Ecto neural progenitor cell (in vitro differentiated cells): ENCODE data around the gene ITFG2.

ENCODE experiments used
- DNase-seq: peaks from one replicate; pipeline ENCODE4 v3.0.0-alpha.2; 2018; ENCODE audit warnings: low spot score

ITFG2 gene

DNA sequence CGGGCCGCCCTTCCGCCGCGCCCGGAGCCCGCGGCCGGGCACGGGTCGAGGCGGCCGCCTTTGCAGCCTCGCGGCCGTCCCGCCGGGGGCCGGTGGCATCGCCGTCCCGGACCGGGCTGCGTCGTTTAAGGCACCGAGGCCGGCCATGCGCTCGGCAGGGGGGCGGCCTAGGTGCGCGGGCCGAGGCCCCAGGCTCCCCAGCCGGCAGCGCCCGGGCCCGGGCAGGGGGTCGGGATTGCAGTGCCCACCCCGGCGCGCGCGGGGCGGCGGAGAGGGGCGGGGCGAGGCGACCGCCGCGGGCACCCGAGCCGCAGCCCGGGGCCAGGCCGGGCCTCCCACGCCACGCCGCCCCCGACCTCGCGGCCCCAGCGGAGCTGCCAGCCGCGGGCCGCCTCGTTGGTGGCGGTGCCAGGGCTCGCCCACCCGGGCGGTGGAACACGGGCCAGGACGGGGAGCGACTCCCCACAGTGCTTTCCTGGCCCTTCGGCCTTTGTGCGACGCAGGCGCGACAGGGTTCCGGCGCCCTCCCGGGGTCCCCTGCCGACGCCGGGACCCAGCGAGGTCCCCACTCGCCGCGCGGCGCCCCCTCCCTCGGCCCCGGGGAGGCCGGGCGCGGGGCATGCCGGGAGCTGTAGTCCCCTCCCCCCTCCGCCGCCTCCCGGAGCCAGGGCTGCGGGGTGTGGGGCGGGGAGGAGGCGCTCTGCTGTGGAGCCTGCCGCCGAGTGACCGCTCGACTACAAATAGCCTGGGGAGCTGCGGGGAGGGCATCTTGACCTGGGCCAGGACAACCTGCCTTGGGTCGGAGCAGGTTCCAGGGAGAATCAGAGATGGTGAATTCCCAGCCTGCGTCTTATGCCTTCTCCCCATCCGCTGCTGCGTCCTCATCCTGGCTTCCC lies 16.9 kb upstream of the ITFG2 start:
- peak; percentile 82 for DNase-seq

DNA sequence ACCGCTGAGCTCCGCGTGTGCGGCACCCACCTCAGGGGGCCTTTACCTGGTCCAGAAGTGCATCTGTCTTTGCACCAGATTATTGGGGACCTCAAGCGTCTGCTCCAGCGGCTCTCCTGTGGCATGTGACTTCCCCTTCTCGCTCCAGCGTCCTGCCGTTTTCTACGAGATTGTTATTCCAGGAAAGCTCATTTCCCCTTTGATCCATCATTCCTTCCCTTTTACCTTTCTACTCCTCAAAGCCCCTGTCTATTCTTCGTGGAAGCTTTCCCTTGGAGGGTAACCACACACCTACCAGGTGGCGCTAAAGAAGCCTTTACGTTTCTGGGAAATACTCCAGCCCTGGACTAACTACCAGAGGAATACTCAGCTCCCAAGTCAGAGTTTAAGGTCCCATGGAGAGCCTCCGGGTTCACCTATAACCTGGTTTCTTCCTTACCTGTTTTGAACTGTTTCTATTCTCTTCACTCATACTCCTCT lies 16.2 kb upstream of the ITFG2 start:
- no peak for DNase-seq

DNA sequence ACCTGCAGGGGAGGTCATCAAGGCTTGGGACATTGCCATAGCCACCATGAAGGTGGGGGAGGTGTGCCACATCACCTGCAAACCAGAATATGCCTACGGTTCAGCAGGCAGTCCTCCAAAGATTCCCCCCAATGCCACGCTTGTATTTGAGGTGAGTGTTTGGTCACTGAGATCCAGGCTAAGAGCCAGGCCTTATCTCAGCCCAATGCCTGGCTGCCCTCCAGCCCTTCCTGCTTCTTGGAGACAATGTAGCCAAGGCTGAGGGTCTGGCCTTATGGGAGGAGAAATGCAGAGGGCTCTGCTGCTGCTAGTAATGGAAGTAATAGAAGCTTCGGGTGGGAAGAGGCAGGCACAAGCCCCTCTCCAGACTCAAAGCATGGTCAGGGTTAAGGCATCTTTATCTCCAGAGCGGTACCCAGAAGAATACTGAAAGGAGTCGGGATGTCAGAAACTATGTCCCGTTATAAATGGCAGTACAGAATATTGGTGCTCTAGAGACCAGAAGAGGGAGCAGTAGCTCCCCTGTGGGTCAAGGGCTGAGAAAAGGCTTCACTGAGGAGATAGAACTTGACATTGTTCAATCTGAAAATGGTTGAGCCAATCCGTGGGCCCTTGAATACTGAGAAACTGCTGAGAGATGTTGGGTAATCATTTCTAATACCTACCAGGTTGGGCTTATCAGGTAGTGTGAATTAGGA lies 14.6 kb upstream of the ITFG2 start:
- no peak for DNase-seq

DNA sequence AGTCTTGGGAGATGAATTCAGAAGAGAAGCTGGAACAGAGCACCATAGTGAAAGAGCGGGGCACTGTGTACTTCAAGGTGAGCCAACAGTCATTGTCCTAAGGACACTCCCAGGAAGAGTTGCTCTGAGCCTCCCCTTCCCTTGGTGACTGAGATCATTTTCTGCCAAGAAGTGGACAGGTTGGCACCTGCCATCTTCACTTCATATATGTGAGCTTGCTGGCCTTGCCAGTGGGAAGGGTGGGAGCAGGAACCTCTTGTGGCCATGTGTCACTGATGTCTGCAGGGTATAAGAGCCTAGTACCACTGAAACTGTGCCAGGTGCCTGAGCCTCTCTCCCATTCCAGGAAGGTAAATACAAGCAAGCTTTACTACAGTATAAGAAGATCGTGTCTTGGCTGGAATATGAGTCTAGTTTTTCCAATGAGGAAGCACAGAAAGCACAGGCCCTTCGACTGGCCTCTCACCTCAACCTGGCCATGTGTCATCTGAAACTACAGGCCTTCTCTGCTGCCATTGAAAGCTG lies 12.4 kb upstream of the ITFG2 start:
- no peak for DNase-seq

DNA sequence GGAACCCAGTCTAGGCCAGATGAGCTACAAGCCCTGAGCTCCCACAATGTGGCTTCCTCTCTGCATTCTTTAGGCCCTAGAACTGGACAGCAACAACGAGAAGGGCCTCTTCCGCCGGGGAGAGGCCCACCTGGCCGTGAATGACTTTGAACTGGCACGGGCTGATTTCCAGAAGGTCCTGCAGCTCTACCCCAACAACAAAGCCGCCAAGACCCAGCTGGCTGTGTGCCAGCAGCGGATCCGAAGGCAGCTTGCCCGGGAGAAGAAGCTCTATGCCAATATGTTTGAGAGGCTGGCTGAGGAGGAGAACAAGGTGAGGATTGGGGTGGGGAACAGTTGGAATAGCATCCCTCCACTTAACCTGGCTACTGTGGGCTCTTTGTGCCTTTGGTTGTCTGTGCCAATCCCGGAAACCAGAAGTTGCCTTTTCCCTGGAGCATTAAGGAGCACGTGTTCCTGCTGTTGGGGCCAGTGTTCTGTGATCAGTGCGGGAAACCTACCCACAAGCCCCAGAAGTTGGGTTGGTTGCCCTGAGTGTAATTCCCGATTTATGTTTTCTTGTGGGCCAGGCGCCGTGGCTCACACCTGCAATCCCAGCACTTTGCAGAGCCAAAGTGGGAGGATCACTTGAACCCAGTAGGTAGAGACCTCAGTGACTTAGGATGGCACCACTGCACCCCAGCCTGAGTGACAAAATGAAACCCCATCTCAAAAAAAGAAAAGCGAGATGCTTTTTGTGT lies 11.3 kb upstream of the ITFG2 start:
- DNase-seq: no peak

DNA sequence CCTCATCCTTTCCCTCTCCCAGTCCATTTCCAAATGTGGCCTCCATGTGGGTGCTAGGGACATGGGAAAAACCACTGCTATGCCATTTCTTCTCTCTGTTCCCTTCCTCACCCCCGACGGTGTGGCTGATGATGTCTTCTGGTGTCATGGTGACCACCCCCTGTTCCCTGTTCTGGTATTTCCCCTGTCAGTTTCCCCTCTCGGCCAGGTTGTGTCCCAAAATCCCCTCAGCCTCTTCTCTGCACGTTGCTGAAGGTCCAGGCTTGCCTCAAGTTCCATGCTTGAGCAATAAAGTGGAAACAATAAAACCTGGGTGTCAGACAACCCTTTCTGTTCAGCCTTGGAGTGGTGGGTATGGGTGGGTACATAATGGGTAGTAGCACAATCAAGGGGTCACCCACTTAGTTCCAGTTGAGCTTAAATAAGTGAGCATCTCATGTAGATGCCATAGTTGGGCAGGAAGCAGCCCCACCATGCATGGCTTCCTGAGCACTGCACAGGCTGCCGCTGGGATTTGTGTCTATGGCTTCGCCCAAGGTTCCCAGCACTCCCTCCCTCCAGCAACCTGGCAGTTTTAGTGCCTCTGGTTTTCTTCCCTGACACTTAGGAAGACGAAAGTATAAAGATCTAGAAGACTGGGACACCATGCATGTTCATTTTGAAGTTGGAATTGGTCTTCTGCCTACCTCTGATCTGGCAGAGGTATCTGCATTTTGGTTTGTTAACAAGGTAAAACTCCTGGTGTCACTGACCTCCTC lies 8.7 kb upstream of the ITFG2 start:
- DNase-seq: no peak

DNA sequence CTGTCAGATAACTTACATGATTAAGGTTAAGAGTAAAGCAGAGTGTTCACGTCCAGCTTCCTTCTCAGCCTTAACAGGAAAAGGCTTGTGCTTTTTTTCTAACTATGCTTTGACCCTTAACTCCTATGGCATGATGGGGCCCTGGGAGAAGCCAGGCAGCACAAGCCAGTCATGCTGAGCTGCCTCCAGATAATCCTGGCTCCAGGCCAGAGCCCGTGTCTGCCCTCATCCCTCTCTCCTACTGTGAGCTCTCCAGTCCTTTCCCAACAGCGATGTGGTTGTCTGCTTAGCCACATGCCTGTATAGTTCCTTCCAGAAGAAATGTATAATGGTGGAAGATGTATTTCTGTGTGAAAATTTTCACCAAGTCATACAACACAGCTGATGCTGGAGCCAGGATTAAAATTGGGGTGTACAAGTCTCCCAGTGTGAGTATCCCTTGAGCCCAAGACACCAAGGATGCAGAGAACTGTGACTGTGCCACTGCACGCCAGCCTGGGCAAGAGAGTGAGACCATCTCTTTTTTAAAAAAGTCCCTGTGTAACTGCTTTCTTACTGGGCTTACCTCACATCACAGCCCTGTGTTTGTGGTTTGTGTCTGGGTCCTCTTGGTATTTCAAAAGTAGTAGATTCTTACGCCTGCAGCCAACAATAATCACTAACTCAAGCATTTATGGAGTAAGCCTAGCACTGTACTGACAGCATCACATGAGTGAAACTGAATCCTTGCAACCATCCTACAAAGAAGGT lies 7.9 kb upstream of the ITFG2 start:
- DNase-seq: no peak

DNA sequence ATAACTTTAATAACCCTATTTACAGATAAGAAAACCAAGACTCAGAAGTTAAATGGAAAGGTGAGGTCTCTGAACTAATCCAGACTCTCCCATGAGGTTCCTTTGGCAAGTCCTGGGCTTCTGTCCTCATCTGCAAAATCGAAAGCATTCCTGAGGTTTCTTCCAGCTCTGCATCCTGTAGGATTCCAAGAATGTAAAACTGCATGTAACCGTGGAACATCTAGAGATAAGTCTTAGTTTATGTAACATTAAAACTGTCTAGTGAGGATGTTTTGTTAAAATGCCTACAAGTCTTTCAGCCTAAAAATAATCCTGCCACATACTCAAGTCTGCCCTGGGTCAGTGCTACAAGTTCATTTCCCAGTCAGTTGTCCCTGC lies 7.3 kb upstream of the ITFG2 start:
- no peak for DNase-seq

DNA sequence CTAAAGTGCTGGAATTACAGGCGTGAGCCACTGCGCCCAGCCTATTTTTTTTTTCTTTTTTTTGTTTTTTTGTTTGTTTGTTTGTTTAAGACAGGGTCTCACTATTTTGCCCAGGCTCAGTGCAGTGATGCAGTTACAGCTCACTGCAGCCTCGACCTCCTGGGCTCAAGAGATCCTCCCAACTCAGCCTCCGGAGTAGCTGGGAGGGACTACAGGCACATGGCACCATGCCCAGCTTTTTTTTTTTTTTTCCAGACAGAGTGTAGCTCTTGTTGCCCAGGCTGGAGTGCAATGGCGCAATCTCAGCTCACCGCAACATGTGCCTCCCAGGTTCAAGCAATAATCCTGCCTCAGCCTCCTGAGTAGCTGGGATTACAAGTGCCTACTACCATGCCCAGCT lies 5.8 kb upstream of the ITFG2 start:
- no peak for DNase-seq

DNA sequence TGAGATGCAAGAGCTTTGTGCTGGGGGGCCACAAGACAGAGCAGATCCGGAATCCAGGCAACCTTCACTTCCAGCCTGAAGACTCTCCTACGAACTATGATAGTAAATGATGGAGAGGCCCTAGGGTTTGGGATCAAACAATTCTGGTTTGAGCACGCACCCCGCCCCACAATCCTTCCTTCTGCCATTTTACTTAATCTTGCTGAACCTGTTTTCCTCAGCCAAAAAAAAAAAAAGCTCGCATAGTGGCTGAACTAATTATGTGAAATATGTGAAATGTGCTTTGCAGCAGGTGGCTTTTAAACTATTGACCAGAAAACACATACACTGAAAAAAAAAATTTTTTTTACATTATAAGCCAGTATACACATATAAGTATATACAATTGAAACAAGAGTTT lies 667 bp upstream of the ITFG2 start:
- DNase-seq: no peak

DNA sequence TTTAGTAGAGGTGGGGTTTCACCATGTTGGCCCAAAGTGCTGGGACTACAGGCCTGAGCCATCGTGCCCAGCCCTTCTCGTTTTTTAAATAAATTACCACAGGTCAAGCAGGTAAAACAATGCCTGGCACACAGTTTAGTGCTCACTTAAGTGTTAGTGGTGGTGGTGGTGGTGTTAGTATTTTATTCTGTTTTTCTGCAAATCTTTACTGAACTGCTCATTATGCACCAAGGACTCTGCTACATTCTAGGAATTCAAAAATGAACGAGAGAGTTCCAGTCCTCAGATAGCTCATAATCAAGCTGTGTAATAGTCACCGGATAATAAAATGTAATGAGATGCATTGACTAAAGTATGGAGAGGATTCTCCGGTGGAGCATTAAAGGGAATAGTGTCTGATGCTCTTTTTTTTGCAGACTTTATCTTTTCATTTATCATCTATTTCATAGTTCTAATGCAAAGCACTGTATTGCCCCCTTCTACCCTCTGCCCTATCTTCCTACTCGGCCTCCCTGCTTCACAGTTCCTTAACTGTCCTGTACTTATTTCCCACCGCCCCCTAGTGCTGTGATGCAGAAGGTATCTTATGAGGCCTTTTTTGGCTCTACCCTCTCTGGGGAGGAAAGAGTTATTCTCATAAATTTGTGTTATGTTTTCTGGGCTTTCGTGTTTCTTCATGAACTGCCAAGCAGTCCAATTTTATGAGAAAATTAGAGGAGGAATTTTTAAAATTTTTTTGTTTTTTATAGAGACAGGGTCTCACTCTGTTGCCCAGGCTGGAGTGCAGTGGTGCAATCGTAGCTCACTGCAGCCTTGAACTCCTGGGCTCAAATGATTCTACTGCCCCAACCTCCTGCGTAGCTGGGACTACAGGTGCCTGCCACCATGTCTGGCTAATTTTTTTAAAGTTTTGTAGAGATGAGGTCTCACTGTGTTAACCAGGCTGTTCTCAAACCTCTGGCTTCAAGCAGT lies 1.0 kb downstream of the ITFG2 start:
- DNase-seq: peak; percentile 61

DNA sequence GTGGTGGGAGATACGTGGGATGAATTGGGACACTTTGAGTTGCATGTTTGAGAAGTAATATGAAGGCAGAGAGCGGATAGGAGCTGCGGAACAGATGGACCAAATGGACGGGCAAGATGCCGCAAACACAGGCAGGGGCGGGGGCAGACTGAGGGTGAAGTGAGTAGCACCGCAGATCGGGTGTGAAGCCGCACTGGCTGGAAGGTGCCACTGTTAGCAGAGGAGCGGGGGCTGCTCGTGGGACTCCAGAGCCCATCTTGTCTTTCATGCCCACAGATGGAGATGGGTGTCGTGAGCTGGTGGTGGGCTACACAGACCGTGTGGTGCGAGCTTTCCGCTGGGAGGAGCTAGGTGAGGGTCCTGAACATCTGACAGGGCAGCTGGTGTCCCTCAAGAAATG lies 7.3 kb downstream of the ITFG2 start:
- DNase-seq: no peak

DNA sequence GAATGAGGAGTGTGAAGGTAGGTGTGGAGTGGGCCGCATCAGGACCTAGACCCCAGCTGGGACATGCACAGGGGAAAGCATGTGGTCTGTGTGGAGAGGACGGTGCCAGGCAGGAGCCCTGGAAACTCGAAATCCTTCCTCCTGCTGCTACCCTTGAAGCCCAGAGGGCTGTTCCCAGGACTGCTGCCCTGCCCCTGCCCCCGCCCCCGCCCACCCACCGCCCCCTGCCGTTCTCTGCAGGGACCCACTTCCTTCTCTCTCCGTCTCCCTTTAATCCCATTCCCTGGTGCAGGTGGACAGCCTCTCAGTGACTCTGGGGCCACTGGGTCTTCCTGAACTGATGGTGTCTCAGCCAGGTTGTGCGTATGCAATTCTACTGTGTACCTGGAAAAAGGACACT lies 8.0 kb downstream of the ITFG2 start:
- DNase-seq: no peak

DNA sequence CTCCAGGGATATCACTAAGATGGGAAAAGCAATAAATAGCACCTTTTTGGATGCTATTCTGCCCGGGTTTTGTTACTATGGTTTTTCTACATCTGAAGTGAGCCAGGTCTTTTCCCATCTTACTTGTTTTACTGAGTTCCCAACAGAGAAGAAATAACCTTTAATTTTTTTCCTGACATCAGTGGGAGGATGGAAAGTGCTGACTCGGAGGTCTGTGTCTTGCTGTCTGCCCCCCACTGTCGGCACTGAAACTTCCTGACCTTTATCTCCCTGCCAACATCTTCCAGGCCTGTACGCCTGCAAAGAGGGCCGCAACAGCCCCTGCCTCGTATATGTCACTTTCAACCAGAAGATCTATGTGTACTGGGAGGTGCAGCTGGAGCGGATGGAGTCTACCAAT lies 11.0 kb downstream of the ITFG2 start:
- no peak for DNase-seq

DNA sequence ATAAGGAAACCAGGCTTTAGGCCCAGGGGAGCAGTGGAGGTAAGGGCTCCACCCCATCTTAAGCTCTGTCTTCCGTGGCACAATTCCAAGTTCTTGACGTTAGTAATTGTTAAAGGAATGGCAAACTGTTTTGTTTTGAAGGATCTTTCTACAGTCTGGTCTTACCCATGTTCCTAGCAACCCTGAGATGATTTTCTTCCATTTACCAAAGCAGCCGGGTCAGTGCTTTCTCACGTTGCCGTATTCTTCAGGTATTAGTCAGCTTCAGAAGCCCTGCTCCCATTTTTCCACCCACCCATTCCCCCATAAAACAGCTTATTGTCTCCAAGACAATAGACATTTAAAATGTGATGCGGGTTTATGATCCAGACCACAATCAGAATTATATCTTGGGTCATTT lies 12.1 kb downstream of the ITFG2 start:
- no peak for DNase-seq

DNA sequence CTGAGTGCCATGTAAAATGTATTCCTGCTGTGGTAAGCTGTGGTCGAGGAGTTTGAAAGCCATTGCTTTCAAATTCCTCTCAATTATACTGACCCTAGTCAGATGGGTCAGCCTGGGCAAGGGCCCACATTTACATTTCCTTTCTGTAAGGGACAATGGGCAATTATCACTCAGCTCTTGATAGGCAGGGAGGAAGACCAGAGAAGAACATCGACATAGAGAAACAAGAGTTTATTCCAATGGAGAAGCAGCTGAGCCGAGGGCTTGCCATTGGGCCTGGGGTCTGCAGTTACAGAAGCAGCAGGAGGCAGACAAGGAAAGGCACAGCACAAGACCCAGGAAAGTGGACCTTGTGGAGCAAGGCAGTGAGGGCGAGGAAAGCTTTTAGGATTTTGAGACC lies 12.7 kb downstream of the ITFG2 start:
- DNase-seq: no peak

DNA sequence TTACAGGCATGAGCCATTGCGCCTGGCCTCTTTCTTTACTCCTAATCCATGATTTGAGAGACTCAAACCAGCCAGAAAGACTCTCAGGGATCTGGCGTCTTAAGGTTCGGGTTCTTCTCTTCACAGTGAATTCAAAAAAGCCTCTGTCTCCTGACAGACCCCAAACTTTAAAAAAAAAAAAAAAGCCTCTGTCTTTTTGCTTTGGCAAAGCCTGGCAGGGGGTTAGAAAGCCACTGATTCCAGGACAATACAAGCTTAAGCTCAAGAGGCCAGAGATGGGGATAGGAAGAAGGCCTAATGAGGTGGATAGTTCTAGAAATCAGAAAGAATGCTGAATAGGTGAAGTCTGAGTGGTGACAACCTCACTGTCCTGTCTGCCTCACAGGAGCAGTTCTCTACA lies 13.6 kb downstream of the ITFG2 start:
- DNase-seq: no peak

DNA sequence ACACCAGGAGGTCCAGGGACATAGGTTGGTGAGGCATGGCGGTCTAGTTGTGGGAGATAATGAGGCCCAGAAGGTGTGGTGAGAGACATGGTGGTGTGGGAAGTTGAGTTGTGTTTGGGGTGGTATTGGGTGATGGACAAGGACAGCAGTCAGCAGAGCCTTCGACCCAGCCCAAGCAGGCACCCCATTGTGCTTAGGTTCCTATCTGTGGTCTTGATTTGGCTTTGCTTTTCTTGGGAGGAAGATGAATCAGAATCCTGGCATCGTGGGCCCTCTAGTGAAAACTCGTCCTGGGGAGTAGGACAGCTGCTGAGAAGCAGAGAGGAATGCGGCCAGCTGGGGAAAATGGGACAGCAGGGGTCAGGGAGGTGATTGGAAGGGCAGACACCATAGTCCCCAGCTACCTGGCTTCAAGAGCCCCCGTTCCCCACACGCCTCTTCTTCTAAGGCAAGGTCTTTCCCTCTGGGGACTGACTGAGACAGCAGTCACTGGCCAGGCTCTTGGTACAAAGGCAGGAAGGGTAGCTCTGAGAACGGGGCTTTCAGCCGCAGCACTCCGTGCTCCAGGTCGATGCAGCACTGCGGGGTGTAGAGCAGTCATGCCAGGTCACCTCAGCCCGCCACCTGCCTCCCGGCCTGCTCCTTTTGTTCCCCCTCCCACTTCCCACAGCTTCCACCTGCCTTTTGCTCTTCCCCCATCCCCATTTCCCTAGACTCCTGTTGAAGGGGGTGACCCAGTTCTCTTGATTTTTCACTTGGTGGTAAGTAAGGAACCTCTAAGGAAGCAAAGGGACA lies 14.4 kb downstream of the ITFG2 start:
- DNase-seq: no peak

DNA sequence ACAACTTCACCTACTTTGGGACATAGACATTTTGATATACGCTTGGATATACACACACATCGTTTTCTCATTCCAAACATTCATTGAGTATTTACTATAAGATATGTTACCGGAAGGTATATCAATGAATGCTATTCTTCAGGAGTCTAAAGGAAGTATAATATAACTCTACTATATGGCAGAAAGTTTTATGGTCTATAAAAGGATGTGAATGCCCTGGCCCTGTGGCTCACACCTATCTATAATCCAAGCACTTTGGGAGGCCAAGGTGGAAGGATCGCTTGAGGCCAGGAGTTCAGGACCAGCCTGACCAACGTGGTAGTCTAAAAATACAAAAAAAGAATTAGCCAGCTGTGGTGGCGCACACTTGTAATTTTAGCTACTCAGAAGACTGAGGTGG lies 16.8 kb downstream of the ITFG2 start:
- no peak for DNase-seq
